OCI-LY7 (cell line): ENCODE data around the gene ZNF462. TPM values are rescaled to one million over a fixed set of nuclear protein-coding genes. Genes with fewer than 3 reads are reported as not detected.

ENCODE experiments used
- BruUV-seq: library from RNA; stranded (reverse); fragments of 400-500 nt; replicated peaks from 2 replicates; lab custom pipeline; 2021; lab: Mats Ljungman, UMichigan
- CTCF ChIA-PET: fragments of 300-600 bp; sonication (Branson Sonifier 250); formaldehyde crosslinking; loops from one replicate; lab custom pipeline; 2022; ENCODE audit warnings: antibody characterized with exemption; ENCODE audit not compliant: unreplicated experiment; lab: Charles Lee
- POLR2A ChIA-PET: fragments of 300-600 bp; sonication (Branson Sonifier 250); formaldehyde crosslinking; loops from one replicate; lab custom pipeline; 2022; ENCODE audit warnings: antibody characterized with exemption; lab: Charles Lee
- DNase-seq: peaks from one replicate; pipeline ENCODE4 v3.0.0-alpha.2; 2015; ENCODE audit warnings: low spot score
- H2AFZ ChIP-seq: fragments of 200-600 bp; sonication (generic), shearing (Covaris generic); 2 replicates; pipeline ENCODE4 v1.6.1; 2014; ENCODE audit warnings: mild to moderate bottlenecking, antibody characterized with exemption, low read length, moderate library complexity
- H3K27ac ChIP-seq: fragments of 200-600 bp; sonication (generic); 2 replicates; pipeline ENCODE4 v1.5.1; 2014; ENCODE audit warnings: mixed run types, low read depth, mild to moderate bottlenecking, moderate library complexity, low read length, inconsistent platforms; ENCODE audit not compliant: poor library complexity, severe bottlenecking
- H3K36me3 ChIP-seq: fragments of 200-600 bp; sonication (generic); 2 replicates; pipeline ENCODE4 v1.6.1; 2014; ENCODE audit warnings: mild to moderate bottlenecking, antibody characterized with exemption, low read length, moderate library complexity, mixed read lengths; ENCODE audit not compliant: insufficient read depth
- H3K4me1 ChIP-seq: fragments of 200-600 bp; sonication (generic); 2 replicates; pipeline ENCODE4 v1.5.1; 2014; ENCODE audit warnings: mild to moderate bottlenecking, low read length; ENCODE audit not compliant: insufficient read depth, poor library complexity, severe bottlenecking
- H3K4me2 ChIP-seq: fragments of 200-600 bp; sonication (generic); 2 replicates; pipeline ENCODE4 v1.6.1; 2014; ENCODE audit warnings: mild to moderate bottlenecking, low read length
- H3K4me3 ChIP-seq: fragments of 200-600 bp; sonication (generic); 2 replicates; pipeline ENCODE4 v1.5.1; 2014; ENCODE audit warnings: mild to moderate bottlenecking, low read depth, low read length; ENCODE audit not compliant: poor library complexity, severe bottlenecking
- H3K79me2 ChIP-seq: fragments of 200-600 bp; sonication (generic); 2 replicates; pipeline ENCODE4 v1.6.1; 2016; ENCODE audit warnings: low read depth, mild to moderate bottlenecking, low read length, moderate library complexity, mixed read lengths; ENCODE audit not compliant: insufficient read depth
- H3K9me2 ChIP-seq: fragments of 200-600 bp; sonication (generic); 2 replicates; pipeline ENCODE4 v1.6.1; 2016; ENCODE audit warnings: mild to moderate bottlenecking, low read length, mixed read lengths; ENCODE audit not compliant: insufficient read depth
- H3K9me3 ChIP-seq: fragments of 200-600 bp; sonication (generic); 2 replicates; pipeline ENCODE4 v1.6.1; 2014; ENCODE audit warnings: mild to moderate bottlenecking, mixed run types, low read length, mixed read lengths
- H4K20me1 ChIP-seq: fragments of 200-600 bp; sonication (generic); 2 replicates; pipeline ENCODE4 v1.6.1; 2014; ENCODE audit warnings: mild to moderate bottlenecking, antibody characterized with exemption, low read length, moderate library complexity, mixed read lengths; ENCODE audit not compliant: insufficient read depth
- CTCF ChIP-seq: fragments of 200-600 bp; sonication (generic); conservative IDR thresholded peaks from 2 replicates; pipeline ENCODE4 v1.5.1; 2014; ENCODE audit warnings: mild to moderate bottlenecking, antibody characterized with exemption, low read length, moderate library complexity, mixed read lengths
- EZH2phosphoT487 ChIP-seq: fragments of 200-600 bp; sonication (generic); IDR thresholded peaks from 2 replicates; pipeline ENCODE4 v1.6.1; 2018; ENCODE audit warnings: low read depth, borderline replicate concordance, mild to moderate bottlenecking, mixed run types, antibody characterized with exemption, low read length, moderate library complexity, mixed read lengths
- intact Hi-C: fragments of 100-400 bp; cut with micrococcal nuclease; formaldehyde crosslinking; loops from one replicate; pipeline ENCODE4 v1.10.0; 2022; ENCODE audit not compliant: unreplicated experiment
- total RNA-seq, 2 experiments: library from RNA; depleted of rRNA in 1 of 2; stranded (reverse); fragments of >200 nt in 1 of 2; shearing (Covaris generic) in 1 of 2; gene quantifications; 2 replicates each; pipeline ENCODE4 v1.2.3, GENCODE V29; 2014 to 2022

ZNF462 gene
- total RNA-seq, 2 experiments from 2014 or later, result 0.88 to 1.1 TPM

- Histone ChIP-seq H3K9me2 (no peaks in the 10 kb centered on the region; the same call in 1 of the 2 replicates), H3K79me2 (no peaks in the 10 kb centered on the region), H4K20me1 (no peaks in the 10 kb centered on the region), H3K27ac (no peak overlapping the region), H3K4me2 (no peak overlapping the region), H2AFZ (no peak overlapping the region), H3K36me3 (no peaks in the 10 kb centered on the region), H3K4me1 (no peaks in the 10 kb centered on the region), H3K4me3 (no peak overlapping the region), H3K9me3 (no peaks in the 10 kb centered on the region)
- no TSS peak for BruUV-seq
- POLR2A ChIA-PET, result interaction anchor here (0.6 kb wide), 1 partner anchor 1329 kb away, joined by 3 read pairs; no protein-coding TSS in a partner anchor
- no peak for TF ChIP-seq CTCF
- TF ChIP-seq EZH2phosphoT487, result no peak
- no peak for DNase-seq
- CTCF ChIA-PET, result no interaction called here
- intact Hi-C loops, result no loop called here
Observed at GRCh38 chr9:106886111-106887046, 23.4 kb downstream of the ZNF462 start.

GRCh38 chr9:106887066-106887465, 24.1 kb downstream of the ZNF462 start:
- Histone ChIP-seq H4K20me1 (no peaks in the 10 kb centered on the region), H3K9me2 (no peaks in the 10 kb centered on the region; the same call in 1 of the 2 replicates), H3K4me2 (no peak overlapping the region), H3K4me1 (no peaks in the 10 kb centered on the region), H3K4me3 (no peak overlapping the region), H3K27ac (no peak overlapping the region), H3K36me3 (no peaks in the 10 kb centered on the region), H3K9me3 (no peaks in the 10 kb centered on the region), H2AFZ (no peak overlapping the region), H3K79me2 (no peaks in the 10 kb centered on the region)
- no TSS peak for BruUV-seq
- DNase-seq, result no peak
- ChIA-PET POLR2A (interaction anchor here (1.4 kb wide), 1 partner anchor 19 kb away, joined by 4 read pairs; no protein-coding TSS in a partner anchor), CTCF (no interaction called here)
- TF ChIP-seq EZH2phosphoT487 (no peak), CTCF (no peak)
- intact Hi-C loops, result no loop called here

- no TSS peak for BruUV-seq
- H3K9me3 ChIP-seq, result no peaks in the 10 kb centered on the region
- DNase-seq, result no peak
- H3K27ac ChIP-seq, result no peak overlapping the region
- POLR2A ChIA-PET, result no interaction called here
- H3K4me1 ChIP-seq, result no peaks in the 10 kb centered on the region
- TF ChIP-seq CTCF, result no peak
- no peak for TF ChIP-seq EZH2phosphoT487
- H4K20me1 ChIP-seq, result no peaks in the 10 kb centered on the region
- no peak overlapping the region for H3K4me3 ChIP-seq
- CTCF ChIA-PET, result no interaction called here
- intact Hi-C loops, result no loop called here
- H3K9me2 ChIP-seq, result no peaks in the 10 kb centered on the region
- H3K4me2 ChIP-seq, result no peak overlapping the region
- H3K36me3 ChIP-seq, result no peaks in the 10 kb centered on the region
- H3K79me2 ChIP-seq, result no peaks in the 10 kb centered on the region
- H2AFZ ChIP-seq, result no peak overlapping the region
Observed at GRCh38 chr9:106889061-106889590, 26.2 kb downstream of the ZNF462 start.
